AG04450 (cell line): ENCODE data around the gene ATP4A. TPM values are rescaled to one million over a fixed set of nuclear protein-coding genes. Genes with fewer than 3 reads are reported as not detected.

Experiments
- CTCF ChIA-PET: fragments of 300-600, 350-600 bp; formaldehyde crosslinking; extraction: SDS; loops from one replicate; lab custom pipeline; 2022; ENCODE audit warnings: antibody characterized with exemption, inconsistent platforms; lab: Charles Lee
- POLR2A ChIA-PET: fragments of 350-600 bp; formaldehyde crosslinking; extraction: SDS; loops from one replicate; lab custom pipeline; 2021; ENCODE audit warnings: antibody characterized with exemption, inconsistent platforms; lab: Yijun Ruan, JAX
- DNase-seq: peaks from one replicate; pipeline ENCODE4 v3.0.0-alpha.2; 2011; ENCODE audit warnings: low read depth, low spot score
- H3K27ac ChIP-seq: one replicate; pipeline ENCODE4 v1.5.1; 2012; ENCODE audit warnings: low read depth, low read length, control low read depth
- H3K27me3 ChIP-seq: one replicate; pipeline ENCODE4 v1.6.0; 2012; ENCODE audit warnings: low read length; ENCODE audit not compliant: control insufficient read depth, insufficient read depth
- H3K4me3 ChIP-seq: 2 replicates; pipeline ENCODE4 v1.5.1; 2011; ENCODE audit warnings: mild to moderate bottlenecking, low read depth, low read length, control low read depth
- H3K9me3 ChIP-seq: 2 replicates; pipeline ENCODE4 v1.5.1; 2012; ENCODE audit warnings: low read length; ENCODE audit not compliant: control insufficient read depth, insufficient read depth
- polyA plus RNA-seq: library from polyadenylated mRNA; depleted of rRNA; stranded (reverse); fragments of >200 nt; gene quantifications from 2 replicates; pipeline ENCODE4 v1.2.3, GENCODE V29; 2011
- TF ChIP-seq, protein P1 (sequence below): IDR thresholded peaks from 2 replicates; pipeline ENCODE4 v1.5.1; 2011; ENCODE audit warnings: low read depth, low read length, control low read depth, inconsistent platforms

The ATP4A gene
- polyA plus RNA-seq, 1 experiment, result not detected

- H3K9me3 ChIP-seq, result peaks cover 10% of the 10 kb centered on the region; the same call in 1 of the 2 replicates
- POLR2A ChIA-PET, result no interaction called here
- H3K27ac ChIP-seq, result no peak overlapping the region
- peak overlapping the region; percentile 55; the same call in 1 of the 2 replicates for H3K4me3 ChIP-seq
- no peak for DNase-seq
- TF ChIP-seq, protein P1, sequence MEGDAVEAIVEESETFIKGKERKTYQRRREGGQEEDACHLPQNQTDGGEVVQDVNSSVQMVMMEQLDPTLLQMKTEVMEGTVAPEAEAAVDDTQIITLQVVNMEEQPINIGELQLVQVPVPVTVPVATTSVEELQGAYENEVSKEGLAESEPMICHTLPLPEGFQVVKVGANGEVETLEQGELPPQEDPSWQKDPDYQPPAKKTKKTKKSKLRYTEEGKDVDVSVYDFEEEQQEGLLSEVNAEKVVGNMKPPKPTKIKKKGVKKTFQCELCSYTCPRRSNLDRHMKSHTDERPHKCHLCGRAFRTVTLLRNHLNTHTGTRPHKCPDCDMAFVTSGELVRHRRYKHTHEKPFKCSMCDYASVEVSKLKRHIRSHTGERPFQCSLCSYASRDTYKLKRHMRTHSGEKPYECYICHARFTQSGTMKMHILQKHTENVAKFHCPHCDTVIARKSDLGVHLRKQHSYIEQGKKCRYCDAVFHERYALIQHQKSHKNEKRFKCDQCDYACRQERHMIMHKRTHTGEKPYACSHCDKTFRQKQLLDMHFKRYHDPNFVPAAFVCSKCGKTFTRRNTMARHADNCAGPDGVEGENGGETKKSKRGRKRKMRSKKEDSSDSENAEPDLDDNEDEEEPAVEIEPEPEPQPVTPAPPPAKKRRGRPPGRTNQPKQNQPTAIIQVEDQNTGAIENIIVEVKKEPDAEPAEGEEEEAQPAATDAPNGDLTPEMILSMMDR, result no peak
- peaks cover 18% of the 10 kb centered on the region for H3K27me3 ChIP-seq
- CTCF ChIA-PET, result interaction anchor here (1.8 to 1.9 kb wide), 2 partner anchors 10 kb away, joined by 5 to 8 read pairs; no protein-coding TSS in a partner anchor
These were observed 4.8 kb downstream of the ATP4A start for GRCh38 chr19:35558400-35559280.

DNA sequence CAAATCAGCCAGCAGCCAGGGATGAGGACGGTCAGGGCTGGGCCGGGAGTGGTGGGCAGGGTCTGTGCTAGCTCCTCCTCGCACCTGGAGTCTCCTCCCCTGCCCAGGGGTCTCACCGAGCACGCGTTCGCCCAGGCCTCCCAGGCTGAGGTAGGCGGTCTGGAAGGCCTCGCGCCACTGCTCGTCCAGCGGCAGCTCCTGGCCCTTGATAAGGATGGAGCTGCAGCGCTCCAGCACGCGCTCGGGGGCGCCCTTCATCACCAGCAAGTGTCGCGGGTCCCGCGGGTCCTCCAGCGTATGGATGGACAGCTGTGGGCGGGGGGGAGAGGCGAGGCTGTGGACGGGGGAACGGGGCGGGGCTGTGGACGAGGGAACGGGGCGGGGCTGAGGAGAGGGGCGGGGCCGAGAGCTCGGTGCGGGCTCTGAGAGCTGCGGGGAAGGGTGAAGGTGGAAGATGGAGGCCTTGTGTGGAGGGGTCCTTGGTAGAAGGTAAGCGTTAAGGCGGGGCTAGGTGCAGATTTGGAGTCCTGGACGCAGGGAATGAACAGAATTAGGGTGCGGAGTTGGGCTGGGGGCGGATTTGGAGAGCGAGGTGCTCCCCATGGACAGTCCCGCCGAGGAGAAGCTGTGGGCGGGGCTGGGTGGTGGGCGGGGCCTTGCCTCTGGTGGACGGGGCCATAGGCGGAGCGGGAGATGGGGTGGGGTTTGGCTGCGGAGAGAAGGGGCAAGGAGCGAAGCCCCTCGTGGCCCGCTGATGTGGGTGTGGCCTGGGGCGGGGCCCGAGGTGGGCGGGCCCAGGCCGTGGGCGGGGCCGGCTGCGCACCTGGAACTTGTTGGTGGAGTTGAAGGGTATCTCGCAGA is 5.7 kb downstream of the ATP4A start:
- CTCF ChIA-PET, result interaction anchor here (1.8 kb wide), 1 partner anchor 9 kb away, joined by 8 read pairs; no protein-coding TSS in a partner anchor
- Histone ChIP-seq H3K9me3 (peaks cover 10% of the 10 kb centered on the region; the same call in 1 of the 2 replicates), H3K27ac (no peak overlapping the region), H3K27me3 (peaks cover 18% of the 10 kb centered on the region), H3K4me3 (peak overlapping the region; percentile 55)
- POLR2A ChIA-PET, result interaction anchor here (0.5 kb wide), 1 partner anchor 80 kb away, joined by 3 read pairs; no protein-coding TSS in a partner anchor
- DNase-seq, result no peak
- TF ChIP-seq, protein P1, result no peak

DNA sequence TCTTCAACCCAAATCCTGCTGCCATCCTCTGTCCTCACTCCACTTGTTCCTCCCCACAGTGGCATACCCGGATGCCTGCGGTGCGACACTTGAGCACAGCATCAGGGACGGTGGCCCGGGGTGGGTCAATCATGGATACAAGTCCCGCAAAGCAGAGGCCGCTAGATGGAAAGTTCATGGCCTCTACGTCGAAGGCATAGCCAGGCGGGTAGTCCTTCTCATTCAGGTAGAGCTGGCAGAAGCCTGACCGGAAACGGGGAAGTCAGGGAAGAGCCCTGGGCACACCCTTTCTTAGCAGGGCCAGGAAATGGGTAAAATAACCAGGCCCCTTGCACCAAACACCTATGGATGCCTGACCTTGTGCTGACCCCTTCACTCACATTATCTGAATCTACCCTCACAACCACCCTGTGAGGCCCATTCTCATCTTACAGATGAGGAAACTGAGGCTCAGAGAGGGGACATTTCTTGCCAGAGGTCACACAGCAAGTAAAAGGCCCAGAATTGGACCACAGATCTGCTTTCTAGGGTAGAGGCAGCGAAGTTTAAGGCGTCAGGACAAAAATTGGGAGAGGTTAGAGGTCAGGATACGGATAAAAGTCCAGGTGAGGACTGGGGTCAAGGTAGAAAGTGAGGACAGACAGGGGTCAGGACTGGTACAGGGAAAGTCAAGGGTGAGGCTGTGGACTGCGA is 6.5 kb downstream of the ATP4A start:
- Histone ChIP-seq H3K27ac (no peak overlapping the region), H3K9me3 (peaks cover 10% of the 10 kb centered on the region; the same call in 1 of the 2 replicates), H3K4me3 (no peak overlapping the region), H3K27me3 (peaks cover 13% of the 10 kb centered on the region)
- ChIA-PET POLR2A (interaction anchor here (0.5 kb wide), 1 partner anchor 79 kb away, joined by 3 read pairs; no protein-coding TSS in a partner anchor), CTCF (interaction anchor here (0.9 to 1.8 kb wide), 2 partner anchors 8 to 10 kb away, joined by 4 to 8 read pairs; no protein-coding TSS in a partner anchor)
- TF ChIP-seq, protein P1, result no peak
- DNase-seq, result no peak

DNA sequence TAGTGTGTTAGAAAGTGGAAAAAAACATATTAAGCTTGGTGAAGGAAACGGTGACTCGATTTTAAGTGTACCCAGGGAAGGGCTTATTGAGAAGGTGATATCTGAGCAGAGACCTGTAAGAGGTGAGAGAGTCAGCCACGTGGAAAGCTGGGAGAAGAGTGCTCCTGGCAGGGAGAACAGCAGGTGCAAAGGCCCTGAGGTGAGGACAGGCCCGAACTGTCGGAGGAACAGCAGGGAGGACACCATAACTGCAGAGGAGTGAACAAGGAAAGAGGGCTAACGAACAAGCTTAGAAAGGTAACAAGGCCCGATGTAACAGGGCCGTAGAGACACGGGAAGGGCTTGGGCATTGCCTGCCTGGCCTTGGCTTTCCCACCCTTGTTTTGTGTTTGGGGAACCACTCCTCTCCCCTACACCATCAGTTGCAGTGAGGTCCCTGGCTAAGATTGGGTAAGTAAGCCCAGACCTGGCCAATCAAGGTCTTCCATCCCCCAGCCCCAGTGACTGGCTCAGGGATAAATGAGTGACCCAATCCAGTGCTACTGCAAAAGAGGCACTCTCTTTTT is 7.3 kb downstream of the ATP4A start:
- TF ChIP-seq, protein P1, result no peak
- peaks cover 10% of the 10 kb centered on the region; the same call in 1 of the 2 replicates for H3K9me3 ChIP-seq
- no peak overlapping the region for H3K27ac ChIP-seq
- no peak overlapping the region for H3K4me3 ChIP-seq
- DNase-seq, result no peak
- ChIA-PET POLR2A (no interaction called here), CTCF (interaction anchor here (0.6 to 0.9 kb wide), 3 partner anchors 9 to 106 kb away, joined by 3 to 4 read pairs (median 4); no protein-coding TSS in a partner anchor)
- peaks cover 13% of the 10 kb centered on the region for H3K27me3 ChIP-seq
